A549 (cell line): ENCODE measurements around the gene HLA-E.

Experiments used
- BHLHE40 ChIP-seq: IDR thresholded peaks from 2 replicates; pipeline ENCODE4 v1.6.1; 2012; ENCODE audit warnings: low read depth, low read length, inconsistent platforms
- CBX8 ChIP-seq: fragments of 200-600 bp; sonication (generic); IDR thresholded peaks from 2 replicates; pipeline ENCODE4 v1.6.1; 2016
- EP300 ChIP-seq, 2 experiments: fragments of >200 bp; sonication (Bioruptor Twin); formaldehyde crosslinking; IDR thresholded peaks; 2 replicates in 1 of 2; 3 replicates in 1 of 2; pipeline ENCODE4 v1.6.1; 2016 to 2017
- JUN ChIP-seq, 2 experiments: fragments of >200 bp; sonication (Bioruptor Twin); formaldehyde crosslinking; IDR thresholded peaks; 2 replicates in 1 of 2; 3 replicates in 1 of 2; pipeline ENCODE4 v1.6.1; 2016 to 2017
- POLR2A ChIP-seq: IDR thresholded peaks from 2 replicates; pipeline ENCODE4 v1.6.1; 2012; ENCODE audit warnings: mild to moderate bottlenecking, low read length
- SMC3 ChIP-seq: fragments of >200 bp; sonication (Bioruptor Twin); formaldehyde crosslinking; IDR thresholded peaks from 3 replicates; pipeline ENCODE4 v1.6.1; 2018; ENCODE audit warnings: inconsistent platforms
- SREBF2 ChIP-seq: fragments of 450-650 bp; IDR thresholded peaks from 2 replicates; pipeline ENCODE4 v1.6.1; 2014; ENCODE audit warnings: mild to moderate bottlenecking, moderate library complexity
- ZC3H11A ChIP-seq: fragments of 450-650 bp; IDR thresholded peaks from 2 replicates; pipeline ENCODE4 v1.6.1; 2014; ENCODE audit warnings: antibody characterized with exemption, mild to moderate bottlenecking
- ZSCAN20 ChIP-seq: fragments of 250-450 bp; sonication (Bioruptor Pico); IDR thresholded peaks from 2 replicates; pipeline ENCODE4 v1.8.0; 2022; ENCODE audit warnings: mild to moderate bottlenecking, moderate library complexity
- TF ChIP-seq, protein P1 (sequence below): fragments of >200 bp; sonication (Bioruptor Twin); formaldehyde crosslinking; IDR thresholded peaks from 3 replicates; pipeline ENCODE4 v1.5.1; 2016
- TF ChIP-seq, protein P2 (sequence below): IDR thresholded peaks from 2 replicates; pipeline ENCODE4 v1.6.1; 2012
- TF ChIP-seq, protein P3 (sequence below): IDR thresholded peaks from 2 replicates; pipeline ENCODE4 v1.6.1; 2012; ENCODE audit warnings: low read depth, borderline replicate concordance
- TF ChIP-seq, protein P4 (sequence below): fragments of 450-650 bp; IDR thresholded peaks from 2 replicates; pipeline ENCODE4 v1.6.1; 2014; ENCODE audit warnings: antibody characterized with exemption

DNA sequence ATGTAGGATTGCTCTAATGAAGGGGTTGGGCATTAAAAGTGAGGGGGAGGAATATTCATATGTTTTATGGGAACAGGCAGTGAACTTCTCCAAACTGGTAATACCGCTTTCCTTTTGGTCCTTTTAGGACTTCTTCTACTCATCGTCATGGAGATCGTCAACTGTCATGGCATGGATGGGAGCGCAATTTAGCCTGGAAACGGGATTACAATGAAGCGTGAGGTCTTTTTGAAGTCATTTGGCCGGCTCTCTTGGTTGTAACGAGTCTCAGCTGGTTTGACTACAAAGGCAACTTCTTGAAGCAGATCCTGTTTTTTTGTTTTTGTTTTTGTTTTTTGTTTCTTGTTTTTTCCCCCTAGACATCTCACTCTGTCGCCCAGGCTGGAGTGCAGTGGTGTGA is 1.4 kb upstream of the HLA-E start:
- TF ChIP-seq POLR2A (no peak), BHLHE40 (no peak), EP300 (IDR thresholded peaks at IDR 0.05) (no peak), ZC3H11A (no peak), JUN (IDR thresholded peaks at IDR 0.05) (no peak), CBX8 (no peak), ZSCAN20 (CRISPR knock-in tag) (no peak), SMC3 (no peak), SREBF2 (no peak)
- TF ChIP-seq, protein P1, sequence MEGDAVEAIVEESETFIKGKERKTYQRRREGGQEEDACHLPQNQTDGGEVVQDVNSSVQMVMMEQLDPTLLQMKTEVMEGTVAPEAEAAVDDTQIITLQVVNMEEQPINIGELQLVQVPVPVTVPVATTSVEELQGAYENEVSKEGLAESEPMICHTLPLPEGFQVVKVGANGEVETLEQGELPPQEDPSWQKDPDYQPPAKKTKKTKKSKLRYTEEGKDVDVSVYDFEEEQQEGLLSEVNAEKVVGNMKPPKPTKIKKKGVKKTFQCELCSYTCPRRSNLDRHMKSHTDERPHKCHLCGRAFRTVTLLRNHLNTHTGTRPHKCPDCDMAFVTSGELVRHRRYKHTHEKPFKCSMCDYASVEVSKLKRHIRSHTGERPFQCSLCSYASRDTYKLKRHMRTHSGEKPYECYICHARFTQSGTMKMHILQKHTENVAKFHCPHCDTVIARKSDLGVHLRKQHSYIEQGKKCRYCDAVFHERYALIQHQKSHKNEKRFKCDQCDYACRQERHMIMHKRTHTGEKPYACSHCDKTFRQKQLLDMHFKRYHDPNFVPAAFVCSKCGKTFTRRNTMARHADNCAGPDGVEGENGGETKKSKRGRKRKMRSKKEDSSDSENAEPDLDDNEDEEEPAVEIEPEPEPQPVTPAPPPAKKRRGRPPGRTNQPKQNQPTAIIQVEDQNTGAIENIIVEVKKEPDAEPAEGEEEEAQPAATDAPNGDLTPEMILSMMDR, result no peak
- TF ChIP-seq, protein P2, sequence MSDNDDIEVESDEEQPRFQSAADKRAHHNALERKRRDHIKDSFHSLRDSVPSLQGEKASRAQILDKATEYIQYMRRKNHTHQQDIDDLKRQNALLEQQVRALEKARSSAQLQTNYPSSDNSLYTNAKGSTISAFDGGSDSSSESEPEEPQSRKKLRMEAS, result no peak
- TF ChIP-seq, protein P3, sequence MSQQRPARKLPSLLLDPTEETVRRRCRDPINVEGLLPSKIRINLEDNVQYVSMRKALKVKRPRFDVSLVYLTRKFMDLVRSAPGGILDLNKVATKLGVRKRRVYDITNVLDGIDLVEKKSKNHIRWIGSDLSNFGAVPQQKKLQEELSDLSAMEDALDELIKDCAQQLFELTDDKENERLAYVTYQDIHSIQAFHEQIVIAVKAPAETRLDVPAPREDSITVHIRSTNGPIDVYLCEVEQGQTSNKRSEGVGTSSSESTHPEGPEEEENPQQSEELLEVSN, result no peak
- TF ChIP-seq, protein P4, sequence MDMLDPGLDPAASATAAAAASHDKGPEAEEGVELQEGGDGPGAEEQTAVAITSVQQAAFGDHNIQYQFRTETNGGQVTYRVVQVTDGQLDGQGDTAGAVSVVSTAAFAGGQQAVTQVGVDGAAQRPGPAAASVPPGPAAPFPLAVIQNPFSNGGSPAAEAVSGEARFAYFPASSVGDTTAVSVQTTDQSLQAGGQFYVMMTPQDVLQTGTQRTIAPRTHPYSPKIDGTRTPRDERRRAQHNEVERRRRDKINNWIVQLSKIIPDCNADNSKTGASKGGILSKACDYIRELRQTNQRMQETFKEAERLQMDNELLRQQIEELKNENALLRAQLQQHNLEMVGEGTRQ, result no peak
